Cardiac fibroblast (primary cell): ENCODE measurements around the gene RASL10B.

Source experiments
- DNase-seq, 2 donors: peaks; one replicate each; pipeline versions ENCODE4 v3.0.0 to v3.0.0-alpha.2; 2010; ENCODE audit warnings: low read depth in 2 of 2
- H3K4me3 ChIP-seq, 2 donors: replicated peaks in 1 of 2; 1 replicate in 1 of 2; 2 replicates in 1 of 2; pipeline ENCODE4 v1.5.1; 2011; ENCODE audit warnings: low read depth in 2 of 2, low read length in 2 of 2, mild to moderate bottlenecking in 2 of 2, moderate library complexity in 1 of 2
- TF ChIP-seq, protein P1 (sequence below): IDR thresholded peaks from one replicate; pipeline ENCODE4 v1.5.1; 2011; ENCODE audit warnings: low read depth, mild to moderate bottlenecking, low read length, inconsistent platforms

RASL10B gene

DNA sequence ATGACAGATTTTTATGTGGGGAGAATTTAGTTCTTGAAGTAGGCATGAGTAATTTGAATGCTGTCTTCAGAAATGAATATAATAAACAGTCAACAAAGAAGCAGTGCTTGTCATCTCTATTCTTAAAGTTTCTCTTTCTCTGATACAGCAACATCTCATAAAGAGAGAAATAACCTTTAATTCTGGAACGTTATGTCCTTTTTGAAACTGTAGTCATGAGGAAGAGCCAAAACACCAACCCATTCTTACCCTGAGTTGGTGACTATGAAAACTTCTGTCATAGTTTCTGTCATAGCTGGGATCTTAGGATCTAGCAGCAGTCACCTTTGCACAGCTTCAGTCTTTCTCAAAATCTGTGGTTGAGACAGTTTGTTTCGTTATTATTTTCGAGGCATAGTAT lies 15.3 kb upstream of the RASL10B start:
- H3K4me3 ChIP-seq = no peak overlapping the region
- TF ChIP-seq, protein P1, sequence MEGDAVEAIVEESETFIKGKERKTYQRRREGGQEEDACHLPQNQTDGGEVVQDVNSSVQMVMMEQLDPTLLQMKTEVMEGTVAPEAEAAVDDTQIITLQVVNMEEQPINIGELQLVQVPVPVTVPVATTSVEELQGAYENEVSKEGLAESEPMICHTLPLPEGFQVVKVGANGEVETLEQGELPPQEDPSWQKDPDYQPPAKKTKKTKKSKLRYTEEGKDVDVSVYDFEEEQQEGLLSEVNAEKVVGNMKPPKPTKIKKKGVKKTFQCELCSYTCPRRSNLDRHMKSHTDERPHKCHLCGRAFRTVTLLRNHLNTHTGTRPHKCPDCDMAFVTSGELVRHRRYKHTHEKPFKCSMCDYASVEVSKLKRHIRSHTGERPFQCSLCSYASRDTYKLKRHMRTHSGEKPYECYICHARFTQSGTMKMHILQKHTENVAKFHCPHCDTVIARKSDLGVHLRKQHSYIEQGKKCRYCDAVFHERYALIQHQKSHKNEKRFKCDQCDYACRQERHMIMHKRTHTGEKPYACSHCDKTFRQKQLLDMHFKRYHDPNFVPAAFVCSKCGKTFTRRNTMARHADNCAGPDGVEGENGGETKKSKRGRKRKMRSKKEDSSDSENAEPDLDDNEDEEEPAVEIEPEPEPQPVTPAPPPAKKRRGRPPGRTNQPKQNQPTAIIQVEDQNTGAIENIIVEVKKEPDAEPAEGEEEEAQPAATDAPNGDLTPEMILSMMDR = no peak
- no peak for DNase-seq

DNA sequence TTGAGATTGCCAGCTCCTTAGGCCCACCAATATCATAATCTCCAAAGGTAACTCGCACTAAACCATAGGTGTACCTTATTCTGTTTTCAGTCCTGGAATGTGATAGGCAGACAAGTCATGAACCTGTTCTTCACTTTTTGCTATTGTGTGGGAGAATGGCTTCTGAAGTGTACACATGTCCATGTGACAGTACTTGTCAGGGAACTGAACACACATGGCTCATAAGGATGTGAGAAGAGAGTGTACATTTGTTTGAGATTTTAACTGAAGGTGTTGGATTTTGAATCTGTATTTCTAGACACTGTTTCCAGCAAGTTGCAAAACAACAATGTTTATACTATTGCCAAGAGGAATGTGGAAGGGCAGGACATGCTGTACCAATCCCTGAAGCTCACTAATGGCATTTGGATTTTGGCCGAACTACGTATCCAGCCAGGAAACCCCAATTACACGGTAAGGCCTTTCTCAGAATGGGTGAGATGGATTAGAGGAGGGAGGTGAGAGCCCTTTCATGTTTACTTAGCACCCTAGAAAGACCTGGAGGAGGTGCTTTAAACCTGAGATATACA lies 14.5 kb upstream of the RASL10B start:
- TF ChIP-seq, protein P1 = no peak
- DNase-seq = peak; percentile 14 to 45
- no peak overlapping the region for H3K4me3 ChIP-seq

DNA sequence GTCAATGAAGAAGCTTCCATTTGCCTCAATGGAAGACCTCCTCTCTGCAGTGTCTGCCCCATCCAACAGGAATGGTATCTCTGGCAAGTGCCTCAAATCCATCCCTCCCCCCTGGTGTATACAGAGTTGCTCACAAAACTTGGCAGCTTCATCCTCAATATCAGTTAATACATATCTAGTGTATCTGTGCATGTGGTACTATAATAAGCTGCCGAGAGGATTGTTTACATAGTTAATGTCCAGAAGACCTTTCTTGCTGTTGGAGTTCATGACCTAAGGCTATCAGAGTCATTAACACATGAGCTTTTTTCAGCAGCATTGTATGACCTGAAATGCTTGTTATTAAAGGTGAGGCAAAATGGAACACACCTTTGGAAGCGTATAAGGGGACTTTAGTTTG lies 14.0 kb upstream of the RASL10B start:
- no peak overlapping the region for H3K4me3 ChIP-seq
- TF ChIP-seq, protein P1 = no peak
- no peak for DNase-seq

DNA sequence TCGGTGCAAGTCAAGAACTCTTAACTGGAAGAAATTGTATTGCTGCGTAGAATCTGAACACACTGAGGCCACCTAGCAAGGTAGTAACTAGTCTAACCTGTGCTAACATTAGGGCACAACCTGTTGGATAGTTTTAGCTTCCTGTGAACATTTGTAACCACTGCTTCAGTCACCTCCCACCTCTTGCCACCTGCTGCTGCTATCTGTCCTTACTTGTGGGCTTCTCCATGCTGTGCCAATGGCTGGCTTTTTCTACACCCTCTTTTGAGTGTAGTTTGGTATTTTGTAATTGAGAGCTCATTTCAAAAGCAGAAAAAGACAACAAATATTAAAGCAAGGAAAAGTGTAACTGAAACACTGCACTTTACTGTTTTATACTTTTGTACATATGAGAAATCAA lies 7.7 kb upstream of the RASL10B start:
- no peak for DNase-seq
- TF ChIP-seq, protein P1 = no peak
- H3K4me3 ChIP-seq = no peak overlapping the region

DNA sequence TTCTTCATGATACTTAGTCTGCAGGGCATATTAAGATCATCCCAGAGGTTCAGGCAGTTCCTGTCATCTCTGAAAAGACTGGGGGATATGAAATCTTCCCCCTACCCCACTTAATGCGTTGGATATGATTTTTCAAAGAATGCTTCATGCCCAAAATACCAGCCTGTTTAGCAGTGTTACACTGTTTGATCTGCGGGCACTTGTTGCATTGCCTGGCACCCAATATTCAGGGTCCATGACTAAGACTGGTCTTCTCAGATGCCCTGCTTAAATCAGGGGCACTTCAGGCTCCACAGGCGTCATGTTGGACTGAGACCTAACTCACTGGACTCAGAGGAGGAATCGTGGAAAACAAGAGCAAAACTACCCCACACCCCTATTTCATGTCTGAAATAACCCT lies 6.4 kb upstream of the RASL10B start:
- no peak for DNase-seq
- no peak overlapping the region for H3K4me3 ChIP-seq
- TF ChIP-seq, protein P1 = no peak

DNA sequence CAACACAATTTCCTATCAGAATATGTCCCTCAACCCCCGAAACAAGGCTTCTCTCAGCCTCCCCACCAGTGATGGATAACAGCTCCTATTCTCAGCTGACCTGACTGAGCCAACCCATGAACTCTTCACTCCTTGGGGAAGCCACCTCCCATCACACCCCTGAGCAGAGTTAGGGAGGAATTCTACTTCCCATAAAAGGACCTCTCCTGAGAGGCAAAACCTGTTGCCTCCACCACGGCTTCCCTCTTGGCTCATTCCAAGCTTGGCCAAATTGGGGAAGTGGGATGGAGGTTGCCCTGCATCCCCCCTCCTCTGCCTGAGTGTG lies 5.7 kb upstream of the RASL10B start:
- DNase-seq = no peak
- H3K4me3 ChIP-seq = no peak overlapping the region
- TF ChIP-seq, protein P1 = no peak
